ENCODE data around the gene RAD51C.
"Not testable (repeated sequence)": the region's sequence is repeated elsewhere in the genome, so short reads cannot be mapped to it uniquely, and the experiment has no call there.

Gene RAD51C

DNA sequence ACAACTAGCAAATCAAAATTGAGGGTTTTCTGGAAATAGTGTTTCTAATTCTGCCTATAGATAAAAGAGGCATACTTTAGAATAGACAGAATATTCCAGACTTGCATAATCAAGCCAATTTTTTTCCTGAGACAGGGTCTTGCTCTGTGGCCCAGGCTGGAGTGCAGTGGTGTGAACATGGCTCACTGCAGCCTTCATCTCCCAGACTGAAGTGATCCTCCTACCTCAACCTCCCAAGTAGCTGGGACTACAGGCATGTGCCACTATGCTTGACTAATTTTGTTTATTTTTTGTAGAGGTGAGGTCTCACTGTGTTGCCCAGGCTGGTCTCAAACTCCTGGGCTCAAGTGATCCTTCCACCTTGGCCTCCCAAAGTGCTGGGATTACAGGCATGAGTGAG is 57.2 kb downstream of the RAD51C start:
- not testable (repeated sequence) for DNase-seq

- DNase-seq, result no peak
Observed at GRCh38 chr17:58753026-58753425, 60.6 kb downstream of the RAD51C start.

DNA sequence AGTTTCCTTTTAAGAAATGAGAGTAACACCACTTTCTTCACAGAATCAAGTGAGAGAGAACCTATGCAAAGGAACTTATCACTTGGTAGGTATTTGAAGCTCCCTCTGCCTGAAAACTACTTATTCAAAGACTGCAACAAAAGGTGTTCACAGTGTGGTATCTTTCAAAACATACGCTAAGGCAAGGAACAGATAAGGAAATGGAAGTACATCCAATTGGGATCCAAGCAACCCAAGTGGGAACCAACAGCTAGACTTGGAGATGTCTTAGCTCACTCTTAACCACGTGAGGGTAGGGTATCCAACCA is 62.8 kb downstream of the RAD51C start:
- no peak for DNase-seq

DNA sequence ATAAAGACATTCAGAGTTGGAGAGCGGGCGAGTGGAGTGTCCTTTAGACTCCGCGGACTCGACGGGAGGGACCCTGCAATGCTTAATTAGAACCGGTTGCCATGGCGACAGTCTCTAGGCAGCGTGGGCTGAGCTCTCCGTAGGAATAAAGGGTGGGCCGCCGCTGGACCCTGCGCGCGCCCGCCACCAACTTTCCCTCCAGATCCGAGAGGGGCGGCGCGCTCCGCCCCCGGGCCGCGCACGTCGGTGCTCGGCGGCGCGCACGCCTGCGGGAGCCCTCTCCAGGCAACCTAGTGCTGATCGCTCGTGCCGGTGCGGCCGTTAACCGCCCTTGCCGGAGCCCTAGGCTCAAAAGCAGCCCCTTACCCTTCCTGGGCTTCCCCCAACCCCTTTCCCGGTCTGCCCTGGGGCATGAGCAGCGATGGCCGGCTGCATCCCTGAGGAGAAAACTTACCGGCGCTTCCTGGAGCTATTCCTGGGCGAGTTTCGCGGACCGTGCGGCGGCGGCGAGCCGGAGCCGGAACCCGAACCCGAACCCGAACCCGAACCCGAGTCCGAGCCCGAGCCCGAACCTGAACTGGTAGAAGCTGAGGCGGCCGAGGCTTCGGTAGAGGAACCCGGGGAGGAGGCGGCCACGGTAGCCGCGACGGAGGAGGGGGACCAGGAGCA is 63.3 kb downstream of the RAD51C start, which contains the start of gene PPM1E:
TSS of gene PPM1E (plus strand) at position 278 of the 669 bp plus-strand sequence.
- peak; percentile 61 for DNase-seq

DNA sequence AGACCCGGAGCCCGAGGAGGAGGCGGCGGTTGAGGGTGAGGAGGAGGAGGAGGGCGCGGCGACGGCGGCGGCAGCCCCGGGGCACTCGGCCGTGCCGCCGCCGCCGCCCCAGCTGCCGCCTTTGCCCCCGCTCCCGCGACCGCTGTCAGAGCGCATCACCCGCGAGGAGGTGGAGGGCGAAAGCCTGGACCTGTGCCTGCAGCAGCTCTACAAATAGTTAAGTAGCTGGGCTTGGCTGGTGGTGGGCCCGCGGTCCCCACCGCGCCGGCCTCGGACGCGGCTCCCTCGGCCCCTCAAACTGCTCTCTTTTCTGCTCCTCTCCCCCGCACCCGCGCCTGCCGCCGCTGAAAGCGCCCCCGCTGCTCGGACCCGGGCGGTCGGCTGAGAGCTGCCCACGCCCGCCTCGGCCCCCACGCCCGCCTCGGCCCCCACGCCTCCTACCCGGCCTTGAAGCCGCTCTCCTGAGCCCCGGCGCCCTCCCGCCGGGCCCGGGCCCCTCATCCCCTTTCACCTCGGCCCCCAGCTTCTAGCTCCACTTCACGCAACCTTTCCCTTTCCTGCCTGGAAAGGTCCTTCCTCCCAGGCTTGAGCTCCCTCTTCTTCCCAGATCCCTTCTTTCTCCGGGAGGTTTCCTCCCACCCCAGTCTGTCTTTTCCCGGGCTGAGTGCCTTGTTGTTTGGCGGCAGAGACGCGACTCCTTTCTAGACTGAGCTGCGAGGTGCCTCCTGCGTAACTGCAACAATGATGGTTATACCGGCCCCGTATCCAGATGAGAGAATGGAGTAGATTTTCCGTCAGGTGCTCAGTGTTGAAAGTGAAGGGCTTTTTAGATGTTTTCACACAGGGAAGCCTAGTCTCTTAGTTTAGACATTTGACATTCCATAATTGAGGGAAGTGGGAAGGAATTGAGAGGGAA is 64.1 kb downstream of the RAD51C start:
- DNase-seq, result peak; percentile 10

GRCh38 chr17:58757162-58757613 is 64.8 kb downstream of the RAD51C start:
- DNase-seq, result no peak

DNA sequence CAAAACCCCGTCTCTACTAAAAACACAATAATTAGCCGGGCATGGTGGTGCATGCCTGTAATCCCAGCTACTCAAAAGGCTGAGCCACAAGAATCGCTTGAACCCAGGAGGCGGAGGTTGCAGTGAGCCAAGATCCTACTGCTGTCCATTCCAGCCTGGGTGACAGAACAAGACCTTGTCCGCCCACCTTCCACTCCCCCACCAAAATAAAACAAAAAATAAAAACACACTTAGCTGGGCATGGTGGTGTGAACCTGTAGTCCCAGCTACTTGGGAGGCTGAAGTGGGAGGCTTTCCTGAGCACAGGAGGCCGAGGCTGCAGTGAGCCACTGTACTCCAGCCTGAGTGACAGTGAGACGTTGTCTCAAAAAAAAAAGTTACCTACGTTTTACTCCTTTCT is 66.5 kb downstream of the RAD51C start:
- DNase-seq, result no peak

DNA sequence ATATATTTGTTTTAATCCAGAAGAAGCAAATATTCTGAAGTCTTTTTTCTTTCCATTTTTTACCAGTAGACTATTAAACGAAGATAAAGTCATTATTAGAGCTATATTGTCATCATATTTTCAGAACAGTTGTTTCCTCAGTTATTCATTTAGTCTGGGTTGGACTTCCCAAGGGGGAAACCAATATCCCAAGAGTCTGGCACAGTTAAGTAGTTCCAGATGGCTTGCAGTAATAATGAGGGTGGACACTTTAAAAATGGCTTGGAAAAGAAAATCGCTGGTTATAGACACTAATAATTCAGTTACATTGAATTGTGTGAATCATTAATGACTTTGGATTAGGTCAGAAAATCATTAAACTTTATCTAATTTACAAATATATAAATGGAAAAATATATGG is 67.1 kb downstream of the RAD51C start:
- no peak for DNase-seq

GRCh38 chr17:58760248-58760647 is 67.8 kb downstream of the RAD51C start:
- no peak for DNase-seq

DNA sequence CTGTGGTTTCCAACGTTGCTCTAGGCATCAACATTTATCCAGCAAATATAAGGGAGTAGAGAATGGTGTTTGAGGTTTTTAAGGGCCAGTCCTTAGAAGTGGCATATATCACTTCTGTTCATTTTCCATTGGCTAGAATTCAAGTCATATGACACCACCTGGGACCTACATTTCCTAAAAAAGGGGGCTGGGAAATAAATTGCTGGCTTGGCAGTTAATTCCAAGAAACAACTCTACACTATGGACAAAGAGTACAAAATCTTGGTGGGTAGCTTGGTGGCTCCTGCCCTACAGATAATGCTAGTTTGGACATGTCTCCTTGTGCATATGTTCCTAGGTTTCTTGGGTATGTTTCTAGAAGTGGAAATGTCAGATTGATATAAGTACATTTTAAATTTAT is 70.9 kb downstream of the RAD51C start:
- DNase-seq, result no peak

DNA sequence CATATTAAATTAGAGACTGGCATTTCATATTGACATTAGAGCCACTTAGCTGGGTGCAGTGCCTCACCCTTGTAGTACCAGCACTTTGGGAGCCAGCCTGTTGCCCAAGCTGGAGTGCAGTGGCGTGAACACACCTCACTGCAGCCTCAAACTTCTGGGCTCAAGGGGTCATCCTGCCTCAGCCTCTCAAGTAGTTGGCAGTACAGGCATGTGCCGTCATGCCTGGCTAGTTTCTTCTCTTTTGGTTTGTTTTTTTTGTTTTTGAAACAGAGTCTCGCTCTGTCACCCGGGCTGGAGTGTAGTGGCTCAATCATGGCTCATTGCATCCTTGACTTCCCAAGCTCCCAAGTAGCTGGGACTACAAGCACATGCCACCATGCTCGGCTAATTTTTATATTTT is 72.0 kb downstream of the RAD51C start:
- DNase-seq, result no peak

DNA sequence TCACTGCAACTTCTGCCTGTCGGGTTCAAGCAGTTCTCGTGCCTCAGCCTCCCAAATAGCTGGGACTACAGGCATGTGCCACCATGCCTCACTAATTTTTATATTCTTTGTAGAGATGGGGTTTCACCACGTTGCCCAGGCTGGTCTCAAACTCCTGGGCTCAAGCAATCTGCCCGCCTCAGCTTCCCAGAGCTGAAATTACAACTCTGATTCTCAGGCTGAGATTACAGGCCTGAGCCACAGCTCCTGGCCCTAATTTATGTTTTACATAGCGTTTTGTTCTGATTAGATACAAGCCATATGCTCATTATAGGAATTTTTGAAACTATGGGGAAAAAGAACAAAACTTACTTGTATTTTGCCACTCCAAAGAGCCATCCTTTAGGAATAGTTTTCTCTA is 86.1 kb downstream of the RAD51C start:
- not testable (repeated sequence) for DNase-seq

DNA sequence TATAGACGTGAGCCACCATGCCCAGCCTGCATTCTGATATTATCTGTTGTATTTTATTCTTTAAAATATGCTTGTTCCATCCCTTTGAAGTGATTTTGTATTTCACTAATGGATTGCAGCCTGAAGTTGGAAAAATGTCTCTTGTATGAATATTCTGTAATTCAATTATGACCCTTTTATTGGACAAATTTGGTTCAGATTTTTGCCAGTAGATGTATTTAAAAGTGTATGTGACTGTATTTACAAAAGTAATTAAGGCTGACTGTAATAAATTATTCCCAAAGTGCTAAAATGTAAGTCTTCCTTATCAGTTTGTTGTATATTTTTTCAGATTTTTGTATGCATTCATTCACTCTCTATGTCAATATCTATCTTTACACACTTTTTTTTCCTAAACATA is 87.0 kb downstream of the RAD51C start:
- no peak for DNase-seq

DNA sequence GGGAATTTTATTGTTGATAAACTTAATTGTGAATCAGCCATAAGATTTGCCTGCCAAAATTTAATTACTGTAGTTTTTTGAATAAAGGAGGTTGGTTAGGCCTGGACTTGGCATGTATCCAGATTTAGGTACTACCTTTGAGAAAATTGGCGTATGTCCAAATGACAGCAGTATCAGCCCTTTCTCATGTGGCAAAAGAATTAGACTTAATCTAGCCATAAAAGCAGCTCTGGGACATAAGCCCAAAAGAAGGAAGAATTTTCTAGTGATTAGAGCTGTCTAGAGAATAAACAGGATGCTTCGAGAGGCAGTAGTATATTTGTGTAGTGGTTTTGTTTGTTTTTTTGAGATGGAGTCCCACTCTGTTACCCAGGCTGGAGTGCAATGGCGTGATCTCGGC is 91.0 kb downstream of the RAD51C start:
- DNase-seq, result peak; percentile 82

- DNase-seq, result no peak
Observed at GRCh38 chr17:58785097-58785496, 92.7 kb downstream of the RAD51C start.

Data from DMS153 (cell line).